Peyer's patch (tissue), 4 donors: ENCODE measurements around the gene JADE2. TPM values are rescaled to one million over a fixed set of nuclear protein-coding genes. Genes with fewer than 3 reads are reported as not detected.

Source experiments
- DNase-seq, 3 donors: peaks; one replicate each; pipeline ENCODE4 v3.0.0-alpha.2; 2017 to 2019
- H3K27ac ChIP-seq, 4 donors: fragments of 200-600 bp; sonication (generic); one replicate each; pipeline ENCODE4 v1.5.1; 2016 to 2019
- H3K27me3 ChIP-seq, 2 donors: fragments of 200-600 bp; sonication (generic); one replicate each; pipeline ENCODE4 v1.5.1; 2019
- H3K36me3 ChIP-seq, 3 donors: fragments of 200-600 bp; sonication (generic); one replicate each; pipeline ENCODE4 v1.5.1; 2016 to 2019
- H3K4me1 ChIP-seq, 4 donors: fragments of 200-600 bp; sonication (generic); one replicate each; pipeline ENCODE4 v1.5.1; 2016 to 2019
- H3K4me3 ChIP-seq, 4 donors: fragments of 200-600 bp; sonication (generic); 1 replicate in 3 of 4; 2 replicates in 1 of 4; pipeline ENCODE4 v1.5.1; 2016 to 2019; ENCODE audit warnings: mild to moderate bottlenecking in 1 of 4
- H3K9me3 ChIP-seq, 4 donors: fragments of 200-600 bp; sonication (generic); one replicate each; pipeline ENCODE4 v1.5.1; 2016 to 2019; ENCODE audit warnings: mild to moderate bottlenecking in 1 of 4
- CTCF ChIP-seq, 6 experiments: fragments of 450-650 bp in 4 of 6; fragments of 200-600 bp in 2 of 6; sonication (generic) in 1 of 6; IDR thresholded peaks; one replicate each; pipeline ENCODE4 v1.5.1; 2017 to 2019; ENCODE audit warnings: antibody characterized with exemption in 6 of 6, mild to moderate bottlenecking in 3 of 6, moderate library complexity in 1 of 6
- POLR2A ChIP-seq, 2 donors: fragments of 450-650 bp; IDR thresholded peaks; one replicate each; pipeline ENCODE4 v1.5.1; 2017; ENCODE audit warnings: antibody characterized with exemption in 2 of 2, mild to moderate bottlenecking in 2 of 2, moderate library complexity in 2 of 2
- total RNA-seq, 4 donors: library from RNA; depleted of rRNA; stranded (reverse); fragments of >200 nt; gene quantifications; one replicate each; pipeline ENCODE4 v1.1.0, GENCODE V29; 2016

The JADE2 gene
- total RNA-seq, 4 donors from 2014 or later: 51.5 to 77.6 (median 57.4) TPM

- peaks cover 0 to 24% (median 6%) of the 10 kb centered on the region in 4 donors for H3K4me1 ChIP-seq
- no peaks in the 10 kb centered on the region for H3K27me3 ChIP-seq
- no peak for DNase-seq
- H3K36me3 ChIP-seq: peaks cover 0 to 98% (median 0%) of the 10 kb centered on the region in 3 donors
- no peak for TF ChIP-seq POLR2A (IDR thresholded peaks at IDR 0.05)
- no peak for TF ChIP-seq CTCF (IDR thresholded peaks at IDR 0.05)
- H3K4me3 ChIP-seq: no peak overlapping the region
- no peak overlapping the region for H3K27ac ChIP-seq
- H3K9me3 ChIP-seq: no peaks in the 10 kb centered on the region
These were observed 38.9 kb downstream of the JADE2 start for GRCh38 chr5:134564396-134564795.

GRCh38 chr5:134565791-134566740 lies 40.6 kb downstream of the JADE2 start:
- DNase-seq: no peak
- Histone ChIP-seq H3K9me3 (no peaks in the 10 kb centered on the region), H3K4me1 (peaks cover 0 to 27% (median 6%) of the 10 kb centered on the region in 4 donors), H3K27me3 (no peaks in the 10 kb centered on the region), H3K27ac (no peak overlapping the region), H3K4me3 (no peak overlapping the region), H3K36me3 (peaks cover 0 to 93% (median 0%) of the 10 kb centered on the region in 3 donors)
- TF ChIP-seq POLR2A (IDR thresholded peaks at IDR 0.05) (no peak), CTCF (IDR thresholded peaks at IDR 0.05) (no peak)

GRCh38 chr5:134566741-134567221 lies 41.3 kb downstream of the JADE2 start:
- H3K9me3 ChIP-seq: no peaks in the 10 kb centered on the region
- H3K36me3 ChIP-seq: peaks cover 0 to 93% (median 0%) of the 10 kb centered on the region in 3 donors
- H3K27ac ChIP-seq: no peak overlapping the region
- peak in 1 of 3 donors; percentile 42 for DNase-seq
- H3K4me1 ChIP-seq: peaks cover 0 to 27% (median 6%) of the 10 kb centered on the region in 4 donors
- no peaks in the 10 kb centered on the region for H3K27me3 ChIP-seq
- TF ChIP-seq POLR2A (IDR thresholded peaks at IDR 0.05): no peak
- no peak for TF ChIP-seq CTCF (IDR thresholded peaks at IDR 0.05)
- no peak overlapping the region for H3K4me3 ChIP-seq

- Histone ChIP-seq H3K4me3 (no peak overlapping the region), H3K36me3 (peaks cover 0 to 93% (median 0%) of the 10 kb centered on the region in 3 donors), H3K27me3 (no peaks in the 10 kb centered on the region), H3K27ac (peak overlapping the region in 2 of 4 donors; percentile 48 to 59), H3K9me3 (no peaks in the 10 kb centered on the region), H3K4me1 (peaks cover 0 to 27% (median 6%) of the 10 kb centered on the region in 4 donors)
- DNase-seq: no peak
- TF ChIP-seq POLR2A (IDR thresholded peaks at IDR 0.05) (no peak), CTCF (IDR thresholded peaks at IDR 0.05) (no peak)
These were observed 42.3 kb downstream of the JADE2 start for GRCh38 chr5:134567641-134568336.

GRCh38 chr5:134568337-134568700 lies 42.8 kb downstream of the JADE2 start:
- H3K4me1 ChIP-seq: peaks cover 0 to 27% (median 6%) of the 10 kb centered on the region in 4 donors
- H3K4me3 ChIP-seq: no peak overlapping the region

More at GRCh38 chr5:134568337-134568700, 42.8 kb downstream of the JADE2 start:
- Histone ChIP-seq H3K9me3 (no peaks in the 10 kb centered on the region), H3K27ac (peak overlapping the region in 3 of 4 donors; percentile 11 to 59 (median 48)), H3K36me3 (peaks cover 0 to 93% (median 0%) of the 10 kb centered on the region in 3 donors), H3K27me3 (no peaks in the 10 kb centered on the region)
- TF ChIP-seq CTCF (IDR thresholded peaks at IDR 0.05) (no peak), POLR2A (IDR thresholded peaks at IDR 0.05) (no peak)
- DNase-seq: no peak
